Colonic mucosa (tissue), 4 donors: ENCODE results near the gene CMSS1. TPM values are rescaled to one million over a fixed set of nuclear protein-coding genes. Genes with fewer than 3 reads are reported as not detected.

ENCODE experiments used
- DNase-seq: peaks from one replicate; pipeline ENCODE4 v3.0.0-alpha.2; 2020
- H3K27ac ChIP-seq: fragments of 200-600 bp; one replicate; pipeline ENCODE4 v1.8.0; 2021
- H3K27me3 ChIP-seq: fragments of 200-600 bp; one replicate; pipeline ENCODE4 v1.8.0; 2021
- H3K36me3 ChIP-seq: fragments of 200-600 bp; one replicate; pipeline ENCODE4 v1.8.0; 2021
- H3K4me1 ChIP-seq: fragments of 200-600 bp; one replicate; pipeline ENCODE4 v1.8.0; 2021; ENCODE audit warnings: mild to moderate bottlenecking
- H3K4me3 ChIP-seq: fragments of 200-600 bp; one replicate; pipeline ENCODE4 v1.8.0; 2021
- H3K9ac ChIP-seq, 2 donors: one replicate each; pipeline ENCODE4 v1.7.0; 2013; ENCODE audit warnings: control low read depth in 2 of 2, low read depth in 2 of 2, low read length in 2 of 2
- H3K9me3 ChIP-seq: fragments of 200-600 bp; one replicate; pipeline ENCODE4 v1.8.0; 2021
- CTCF ChIP-seq: fragments of 200-600 bp; IDR thresholded peaks from one replicate; pipeline ENCODE4 v1.8.0; 2022; ENCODE audit warnings: antibody characterized with exemption, mild to moderate bottlenecking
- intact Hi-C: fragments of 100-400 bp; cut with DNase I; formaldehyde crosslinking; loops from one replicate; pipeline ENCODE4 v1.14.1; 2022
- total RNA-seq, 2 donors: library from RNA; stranded (reverse); fragmentation: NEBNext Ultra II Directional in 1 of 2; extraction: Animal tissue kit (Norgen Biotek cat#: 25700) in 1 of 2; gene quantifications; one replicate each; pipeline ENCODE4 v1.2.1, GENCODE V29; 2021
- donor health status: healthy.
- donor health status: DM: no; HTN: no; CAD: no.
- donor health status: DM: no; HTN: no; CAD: no.

The CMSS1 gene
- total RNA-seq, 2 donors from 2014 or later, result 10.7 to 24.7 TPM

- Histone ChIP-seq H3K36me3 (no peaks in the 10 kb centered on the region), H3K4me3 (no peak overlapping the region), H3K4me1 (no peaks in the 10 kb centered on the region), H3K27ac (no peak overlapping the region), H3K9me3 (no peaks in the 10 kb centered on the region), H3K9ac (no peak overlapping the region), H3K27me3 (no peaks in the 10 kb centered on the region)
- intact Hi-C loops, result no loop called here
- no peak for TF ChIP-seq CTCF
- no peak for DNase-seq
Observed at GRCh38 chr3:99851955-99852354, 34.3 kb downstream of the CMSS1 start.

GRCh38 chr3:99852851-99853250 is 35.2 kb downstream of the CMSS1 start:
- Histone ChIP-seq H3K4me3 (no peak overlapping the region), H3K9ac (no peak overlapping the region), H3K9me3 (no peaks in the 10 kb centered on the region), H3K27me3 (no peaks in the 10 kb centered on the region), H3K36me3 (no peaks in the 10 kb centered on the region), H3K4me1 (no peaks in the 10 kb centered on the region), H3K27ac (peak overlapping the region; percentile 1)
- intact Hi-C loops, result no loop called here
- no peak for TF ChIP-seq CTCF
- DNase-seq, result no peak

GRCh38 chr3:99854756-99855298 is 37.2 kb downstream of the CMSS1 start:
- DNase-seq, result no peak
- H3K36me3 ChIP-seq, result no peaks in the 10 kb centered on the region
- H3K27me3 ChIP-seq, result no peaks in the 10 kb centered on the region
- TF ChIP-seq CTCF, result no peak
- no peak overlapping the region for H3K9ac ChIP-seq
- H3K27ac ChIP-seq, result no peak overlapping the region
- no peaks in the 10 kb centered on the region for H3K4me1 ChIP-seq
- H3K4me3 ChIP-seq, result no peak overlapping the region
- no peaks in the 10 kb centered on the region for H3K9me3 ChIP-seq
- intact Hi-C loops, result no loop called here

GRCh38 chr3:99855900-99856299 is 38.2 kb downstream of the CMSS1 start:
- H3K9me3 ChIP-seq, result no peaks in the 10 kb centered on the region
- H3K4me1 ChIP-seq, result no peaks in the 10 kb centered on the region
- no peak overlapping the region for H3K9ac ChIP-seq
- no peak overlapping the region for H3K4me3 ChIP-seq
- DNase-seq, result no peak
- intact Hi-C loops, result no loop called here
- TF ChIP-seq CTCF, result no peak
- H3K27ac ChIP-seq, result no peak overlapping the region
- H3K27me3 ChIP-seq, result no peaks in the 10 kb centered on the region
- no peaks in the 10 kb centered on the region for H3K36me3 ChIP-seq

- Histone ChIP-seq H3K27me3 (no peaks in the 10 kb centered on the region), H3K36me3 (no peaks in the 10 kb centered on the region), H3K4me1 (no peaks in the 10 kb centered on the region), H3K9ac (no peak overlapping the region), H3K4me3 (no peak overlapping the region), H3K9me3 (no peaks in the 10 kb centered on the region), H3K27ac (no peak overlapping the region)
- intact Hi-C loops, result no loop called here
- no peak for TF ChIP-seq CTCF
- DNase-seq, result no peak
Observed at GRCh38 chr3:99856437-99857220, 39.0 kb downstream of the CMSS1 start.
